GM20431 (cell line): ENCODE measurements around the gene ZNF471.

Source experiments
- in situ Hi-C: fragments of 300-500 bp; cut with MseI, MboI; formaldehyde crosslinking; loops from one replicate; pipeline ENCODE4 v1.15.0; 2020; ENCODE audit warnings: low sequenced_read_pairs; ENCODE audit not compliant: unreplicated experiment

ZNF471 gene

DNA sequence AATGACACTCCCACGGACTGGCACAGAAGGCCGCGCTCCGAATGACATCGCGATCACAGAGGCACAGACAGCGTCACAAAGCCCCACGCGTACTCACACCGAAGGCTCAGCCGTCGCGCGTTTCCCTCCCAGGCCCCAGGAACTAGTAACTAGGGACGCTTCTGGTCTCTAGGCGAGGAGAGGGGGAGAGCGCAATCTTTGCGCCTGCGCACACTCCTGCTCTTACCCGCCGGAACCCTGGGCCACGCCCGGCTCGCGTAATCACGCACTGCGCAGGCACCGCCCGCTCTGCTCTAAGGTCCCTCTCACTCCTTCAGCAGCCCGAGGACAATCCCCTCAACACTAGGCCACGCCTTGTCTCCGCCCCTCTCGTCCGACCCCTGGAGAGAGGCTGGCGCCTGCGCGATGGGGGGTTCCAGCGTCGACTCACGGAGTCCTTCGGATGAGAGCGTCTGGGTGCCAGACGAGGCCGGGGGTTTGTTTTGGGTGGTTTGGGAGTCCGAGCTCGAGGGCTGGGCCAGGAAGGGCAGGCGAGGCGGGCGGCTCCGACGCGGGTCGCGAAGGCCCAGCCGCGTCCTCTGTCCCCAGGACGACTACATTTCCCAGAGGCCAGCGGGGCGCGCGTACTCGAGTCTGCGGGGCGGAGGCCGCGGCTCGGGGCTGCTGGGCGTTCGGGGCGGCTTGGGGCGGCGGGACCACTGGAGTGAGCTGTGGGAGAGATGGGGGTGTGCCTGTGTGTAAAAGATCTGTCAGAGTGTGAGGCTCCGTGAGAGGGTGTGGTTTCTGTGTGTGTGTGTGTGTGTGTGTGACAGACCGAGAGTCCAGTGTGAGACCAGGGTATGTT is at the start of gene ZNF471:
Gene ZNF471, plus strand, starts transcription at position 410 of the 844 bp plus-strand sequence. CDS start 3,717 bp downstream, outside the sequence.
- in situ Hi-C loops: no loop called here

DNA sequence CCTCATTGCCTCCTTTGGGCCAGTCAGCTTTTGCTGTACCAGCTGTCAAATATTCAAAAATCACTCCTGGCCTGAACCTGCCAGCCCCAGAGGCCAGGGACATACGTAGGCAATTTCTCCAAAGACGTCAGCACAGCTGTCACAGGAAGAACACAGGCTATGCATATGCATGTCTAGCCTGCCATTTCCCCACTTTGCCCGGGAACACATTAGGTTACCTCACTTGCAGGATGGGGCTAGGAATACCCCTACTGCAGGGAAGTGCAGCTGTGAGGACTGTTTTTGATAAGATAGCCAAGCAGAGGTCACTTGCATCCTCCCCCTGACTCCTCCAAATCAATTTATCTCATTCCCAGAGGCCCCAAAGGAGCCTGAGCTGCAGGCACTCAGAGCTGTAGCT is 33.3 kb upstream of the ZNF471 start:
- in situ Hi-C loops: no loop called here

DNA sequence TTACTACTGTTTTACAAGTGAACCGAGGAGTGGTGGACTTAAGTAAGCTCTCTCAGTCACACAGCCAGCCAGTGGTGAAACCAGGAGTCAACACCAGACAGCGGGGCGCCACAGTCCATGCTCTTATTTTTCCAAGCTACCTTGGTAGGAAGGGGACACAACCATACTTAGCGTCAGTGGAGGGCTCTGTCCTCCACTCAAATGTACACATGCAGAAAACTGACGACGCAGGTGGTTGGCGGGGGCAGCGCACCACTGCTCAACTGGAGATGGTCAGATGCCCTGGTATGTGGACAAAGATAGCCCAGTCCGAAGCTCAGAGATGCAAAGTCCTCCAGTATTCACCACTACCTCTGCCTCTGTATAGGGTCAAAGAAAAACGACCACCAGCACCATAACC is 31.6 kb upstream of the ZNF471 start:
- in situ Hi-C loops: no loop called here

DNA sequence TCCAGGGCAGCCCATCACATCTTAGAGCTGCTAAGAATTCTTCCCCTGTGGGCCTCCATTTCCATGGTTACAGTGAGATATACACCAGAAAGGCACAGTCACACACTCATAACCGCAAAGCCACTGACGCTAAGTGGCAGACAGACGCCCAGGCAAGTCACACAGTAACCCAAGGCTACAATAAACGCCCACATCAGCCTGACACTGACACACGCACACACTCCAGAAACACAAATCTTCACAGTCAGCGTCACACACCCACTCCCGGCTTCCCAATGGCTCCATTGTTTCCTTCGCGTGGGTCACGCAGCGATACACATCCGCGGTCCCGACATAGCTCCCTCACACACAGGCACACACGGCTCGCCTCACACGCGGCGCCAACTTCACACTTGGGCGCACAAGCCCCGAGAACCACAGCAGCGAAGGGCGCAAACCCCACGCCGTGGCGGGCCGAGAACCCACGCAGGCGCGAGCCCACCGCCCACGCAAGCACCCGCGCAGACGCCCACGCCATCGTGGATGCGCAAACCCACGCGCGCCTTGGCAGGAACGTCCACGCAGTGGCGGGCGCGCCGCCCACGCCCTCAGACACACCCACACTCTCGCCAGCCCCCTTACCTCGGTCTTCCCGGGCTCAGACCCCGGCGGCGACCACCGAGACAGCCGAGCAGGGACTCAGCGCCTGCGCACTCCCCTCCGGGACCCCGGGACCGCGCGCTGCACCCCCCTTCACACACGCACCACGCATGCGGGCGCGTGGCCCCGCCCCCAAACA is 30.8 kb upstream of the ZNF471 start, which contains the start of gene ZNF667:
Gene ZNF667, minus strand, starts transcription at position 695 of the 778 bp plus-strand sequence. CDS start 14,975 bp downstream, outside the sequence.
- in situ Hi-C loops: no loop called here

DNA sequence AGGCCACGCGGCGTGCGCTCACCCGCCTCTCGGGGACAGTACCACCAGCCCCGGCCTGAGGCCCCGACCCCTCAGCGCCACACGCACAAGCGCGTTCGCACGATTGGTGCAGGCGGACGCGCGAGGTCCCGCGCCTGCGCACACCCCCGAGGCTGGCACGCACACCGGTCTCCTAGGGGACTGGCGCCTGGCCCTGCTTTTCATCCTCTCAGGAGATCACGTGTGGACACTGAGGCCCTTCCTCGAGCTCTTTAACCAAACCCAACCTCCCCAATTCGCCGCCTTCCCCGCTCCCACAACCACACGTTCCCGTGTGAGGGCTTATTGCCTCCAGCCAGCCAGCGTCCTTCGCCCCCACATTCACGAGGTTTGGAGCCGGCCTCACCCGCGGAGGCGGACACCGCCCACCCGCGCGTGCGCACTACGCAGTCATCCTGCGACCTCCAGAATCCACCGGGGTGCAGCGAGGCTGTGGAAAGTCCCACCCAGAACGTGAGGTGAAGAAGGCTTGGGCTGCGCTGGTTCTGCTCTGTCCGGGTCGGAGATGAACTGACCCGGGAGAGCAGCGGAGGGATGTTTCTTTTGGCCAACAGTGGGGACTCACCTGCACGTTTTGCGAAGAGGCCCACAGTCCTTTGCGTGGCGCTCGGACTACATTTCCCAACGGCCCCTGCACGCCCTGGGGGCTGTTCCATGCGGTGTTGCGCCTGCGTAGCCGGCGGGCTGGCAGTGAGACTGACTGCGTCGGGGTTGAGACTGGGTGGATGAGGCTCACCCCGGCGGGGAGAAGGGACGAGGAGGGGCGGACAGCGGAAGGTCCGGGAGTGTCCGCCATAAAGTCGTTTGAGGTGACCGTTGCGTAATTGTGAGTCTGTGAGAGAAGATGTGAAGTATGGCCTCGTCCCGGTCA is 30.0 kb upstream of the ZNF471 start:
- in situ Hi-C loops: no loop called here

DNA sequence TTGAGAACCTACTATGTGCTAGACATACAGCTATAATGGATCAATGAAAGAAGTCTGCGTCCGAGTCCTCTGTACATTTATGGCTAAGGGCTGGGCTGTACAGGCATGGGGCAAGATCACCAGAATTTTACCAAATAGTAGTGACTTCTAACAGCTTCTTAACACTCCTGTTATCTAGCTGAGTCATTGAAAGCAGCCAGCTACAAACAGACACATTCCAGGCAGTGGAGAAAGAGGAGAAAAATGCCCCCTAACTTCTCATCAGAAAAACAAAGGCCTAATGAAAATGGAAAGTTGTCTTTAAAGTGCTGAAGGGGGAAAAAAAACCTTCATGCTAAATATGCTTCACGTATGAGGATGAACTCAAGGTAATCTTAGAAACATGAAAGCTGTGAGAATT is 16.3 kb upstream of the ZNF471 start:
- in situ Hi-C loops: no loop called here

DNA sequence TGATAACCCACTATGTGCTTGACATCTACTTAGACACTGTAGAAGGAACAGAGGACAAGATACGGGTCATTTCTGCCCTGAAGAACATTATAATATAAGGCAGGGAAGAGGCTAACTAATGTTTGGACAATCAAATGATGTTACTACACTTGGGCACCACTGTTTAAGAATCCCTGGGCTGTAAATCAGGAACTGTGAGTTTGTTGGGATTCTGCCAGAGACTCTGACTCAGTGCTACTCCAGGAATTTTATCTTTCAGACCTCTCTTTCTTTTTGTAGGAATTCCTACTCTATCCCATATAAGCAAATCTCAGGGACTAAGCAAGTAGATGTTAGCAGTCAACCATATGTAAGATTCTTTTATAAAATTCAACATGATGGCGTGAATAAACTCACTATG is 3.1 kb upstream of the ZNF471 start:
- in situ Hi-C loops: no loop called here

DNA sequence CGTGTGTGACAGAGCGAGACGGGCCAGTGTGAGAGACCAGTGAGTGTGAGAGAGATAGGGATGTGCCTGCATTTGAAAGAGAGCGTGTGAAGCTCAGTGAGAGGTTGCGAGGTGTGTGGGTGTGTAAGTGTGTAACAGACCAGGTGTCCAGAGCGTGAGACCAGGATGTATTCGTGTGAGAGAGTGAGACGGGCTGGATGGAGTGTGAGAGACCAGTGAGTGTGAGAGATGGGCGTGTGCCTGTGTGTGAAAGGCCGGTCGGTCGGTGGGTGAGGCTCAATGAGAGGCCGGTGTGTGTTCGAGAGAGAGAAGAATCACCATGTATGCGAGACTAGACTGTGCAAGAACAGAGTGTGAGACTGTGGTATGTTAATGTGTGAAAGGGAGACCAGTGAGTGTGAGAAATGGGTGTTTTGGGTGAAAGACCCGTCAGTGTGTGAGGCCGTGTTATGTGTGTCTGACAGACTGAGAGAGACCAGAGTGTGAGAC is 679 bp downstream of the ZNF471 start:
- in situ Hi-C loops: no loop called here

DNA sequence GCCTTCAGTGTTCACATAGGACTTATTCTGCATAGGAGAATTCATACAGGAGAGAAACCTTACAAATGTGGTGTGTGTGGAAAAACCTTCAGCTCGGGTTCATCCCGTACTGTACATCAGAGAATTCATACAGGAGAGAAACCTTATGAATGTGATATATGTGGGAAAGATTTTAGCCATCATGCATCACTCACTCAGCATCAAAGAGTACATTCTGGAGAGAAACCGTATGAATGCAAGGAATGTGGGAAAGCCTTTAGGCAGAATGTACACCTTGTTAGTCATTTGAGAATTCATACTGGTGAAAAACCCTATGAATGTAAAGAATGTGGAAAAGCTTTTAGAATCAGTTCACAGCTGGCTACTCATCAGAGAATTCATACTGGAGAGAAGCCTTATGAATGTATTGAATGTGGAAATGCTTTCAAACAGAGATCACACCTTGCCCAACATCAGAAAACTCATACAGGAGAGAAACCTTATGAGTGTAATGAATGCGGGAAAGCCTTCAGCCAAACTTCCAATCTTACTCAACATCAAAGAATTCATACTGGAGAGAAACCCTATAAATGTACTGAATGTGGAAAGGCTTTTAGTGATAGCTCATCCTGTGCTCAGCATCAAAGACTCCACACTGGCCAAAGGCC is 17.7 kb downstream of the ZNF471 start:
- in situ Hi-C loops: no loop called here

DNA sequence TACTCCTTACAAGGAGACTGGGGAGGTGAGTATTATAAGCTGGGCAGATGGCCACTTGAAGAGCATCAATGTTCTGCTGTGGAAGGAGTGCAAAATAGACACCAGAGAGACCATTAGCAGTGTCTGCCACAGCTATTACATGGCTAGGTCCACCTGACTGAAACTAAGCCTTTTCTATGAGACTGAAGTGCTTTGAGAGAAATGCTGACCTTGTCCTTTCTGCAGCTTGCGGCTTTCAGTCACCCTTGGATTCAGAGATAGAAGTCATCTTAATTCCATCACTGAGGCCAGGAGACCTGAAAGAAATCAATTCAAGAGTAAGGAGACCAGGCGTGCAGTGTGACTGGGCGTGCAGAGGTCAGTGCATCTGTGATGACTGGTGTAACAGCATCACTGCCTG is 29.8 kb downstream of the ZNF471 start:
- in situ Hi-C loops: no loop called here

DNA sequence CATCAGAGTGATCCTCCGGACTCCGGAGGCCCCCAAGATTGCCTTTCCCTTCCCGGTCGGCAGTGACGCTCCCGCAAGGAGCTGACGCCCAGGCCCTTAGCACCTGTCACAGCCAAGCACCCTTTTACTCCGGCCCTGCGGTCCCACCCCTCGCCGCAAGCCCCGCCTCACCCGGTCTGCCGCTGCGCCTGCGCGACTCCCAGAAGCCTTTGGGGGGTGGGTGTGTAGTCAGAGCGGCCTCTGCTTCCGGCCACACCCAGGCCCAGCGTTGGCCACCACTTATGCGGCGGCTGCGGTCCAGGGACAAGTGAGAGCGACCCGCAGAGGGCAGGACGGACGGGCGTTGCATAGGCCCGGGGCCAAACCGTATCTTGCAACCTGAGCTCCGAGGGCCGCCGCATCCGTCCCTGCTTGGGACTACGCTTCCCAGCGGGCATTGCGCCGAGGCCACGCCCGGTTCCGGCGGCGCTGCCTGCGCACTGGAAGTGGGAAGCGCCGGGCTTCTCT is 30.7 kb downstream of the ZNF471 start:
- in situ Hi-C loops: no loop called here

DNA sequence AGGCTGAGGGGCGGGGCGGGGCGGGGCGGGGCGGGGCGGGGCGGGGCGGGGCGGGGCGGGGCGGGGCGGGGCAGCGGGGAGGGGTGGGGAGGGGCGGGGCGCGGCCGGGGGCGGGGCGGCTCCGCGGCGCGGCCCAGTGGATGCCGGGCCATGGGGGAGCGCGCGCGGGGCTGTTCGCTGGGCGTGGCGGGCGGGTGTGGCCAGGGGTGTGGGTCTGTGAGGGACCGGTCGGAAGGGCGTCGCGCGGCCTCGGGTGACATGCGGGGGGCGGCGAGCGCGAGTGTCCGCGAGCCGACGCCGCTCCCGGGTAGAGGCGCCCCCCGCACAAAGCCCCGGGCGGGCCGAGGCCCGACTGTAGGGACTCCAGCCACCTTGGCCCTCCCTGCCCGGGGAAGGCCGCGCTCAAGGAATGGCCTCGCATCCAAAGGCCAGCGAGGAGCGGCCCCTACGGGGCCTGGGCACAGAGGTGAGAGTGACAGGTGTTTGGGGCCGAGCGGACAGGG is 31.2 kb downstream of the ZNF471 start, which contains the start of gene ZFP28:
Gene ZFP28, plus strand, starts transcription at position 188 of the 503 bp plus-strand sequence. Its CDS starts 71 bp downstream, at position 259.
- in situ Hi-C loops: no loop called here

DNA sequence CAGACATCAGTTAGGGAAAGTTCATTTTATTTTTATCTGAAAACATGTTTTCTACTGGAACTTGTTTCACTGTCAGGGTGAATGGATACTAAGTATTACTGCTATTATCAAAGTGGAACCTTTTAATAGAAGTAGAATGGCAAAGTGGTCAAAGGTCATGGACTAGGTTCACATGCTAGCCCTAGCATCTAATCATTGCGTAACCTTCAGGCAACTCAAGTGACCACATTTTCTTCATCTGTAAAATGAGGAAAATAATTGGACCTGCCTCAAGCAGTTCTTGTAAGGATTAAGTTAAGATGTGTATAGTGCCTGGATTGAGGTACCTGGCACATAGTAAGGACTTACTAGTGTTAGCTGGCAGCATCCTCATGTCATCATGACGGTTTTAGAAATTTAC is 36.1 kb downstream of the ZNF471 start:
- in situ Hi-C loops: no loop called here

DNA sequence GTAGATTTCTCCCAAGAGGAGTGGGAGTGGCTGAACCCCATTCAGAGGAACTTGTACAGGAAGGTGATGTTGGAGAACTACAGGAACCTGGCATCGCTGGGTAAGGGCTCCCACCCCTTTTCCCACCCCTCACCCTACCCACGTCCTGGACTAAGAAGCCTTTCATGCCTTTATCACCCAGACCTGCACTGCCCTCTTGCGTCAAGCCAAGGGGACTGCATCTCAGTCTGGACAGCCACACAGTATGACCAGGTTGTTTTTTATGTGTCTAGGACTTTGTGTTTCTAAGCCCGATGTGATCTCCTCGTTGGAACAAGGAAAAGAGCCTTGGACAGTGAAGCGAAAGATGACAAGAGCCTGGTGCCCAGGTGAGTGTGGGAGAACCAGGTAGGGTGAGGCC is 39.9 kb downstream of the ZNF471 start:
- in situ Hi-C loops: no loop called here

DNA sequence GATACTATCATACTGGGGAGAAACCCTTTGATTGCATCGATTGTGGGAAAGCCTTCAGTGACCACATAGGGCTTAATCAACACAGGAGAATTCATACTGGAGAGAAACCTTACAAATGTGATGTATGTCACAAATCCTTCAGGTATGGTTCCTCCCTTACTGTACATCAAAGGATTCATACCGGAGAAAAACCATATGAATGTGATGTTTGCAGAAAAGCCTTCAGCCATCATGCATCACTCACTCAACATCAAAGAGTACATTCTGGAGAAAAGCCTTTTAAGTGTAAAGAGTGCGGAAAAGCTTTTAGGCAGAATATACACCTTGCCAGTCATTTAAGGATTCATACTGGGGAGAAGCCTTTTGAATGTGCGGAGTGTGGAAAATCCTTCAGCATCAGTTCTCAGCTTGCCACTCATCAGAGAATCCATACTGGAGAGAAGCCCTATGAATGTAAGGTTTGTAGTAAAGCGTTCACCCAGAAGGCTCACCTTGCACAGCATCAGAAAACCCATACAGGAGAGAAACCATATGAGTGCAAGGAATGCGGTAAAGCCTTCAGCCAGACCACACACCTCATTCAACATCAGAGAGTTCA is 46.7 kb downstream of the ZNF471 start:
- in situ Hi-C loops: no loop called here

DNA sequence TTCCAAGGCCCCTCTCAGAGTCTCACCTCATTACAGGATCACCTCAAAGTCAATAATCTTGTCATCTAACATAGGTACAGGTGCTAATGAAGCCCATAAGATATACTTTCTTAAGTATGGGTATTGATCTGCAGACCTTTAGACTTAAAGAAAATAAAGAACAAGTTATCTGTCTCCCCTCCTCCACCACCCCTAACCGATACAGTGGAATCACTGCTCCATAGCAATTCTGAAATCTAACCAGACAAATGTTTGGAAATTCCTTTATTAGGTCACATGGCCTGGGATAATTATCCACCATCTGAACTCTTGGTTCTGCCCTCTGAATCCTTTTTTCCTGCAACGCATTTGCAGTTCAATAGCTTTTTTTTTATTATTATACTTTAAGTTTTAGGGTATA is 55.1 kb downstream of the ZNF471 start:
- in situ Hi-C loops: no loop called here

DNA sequence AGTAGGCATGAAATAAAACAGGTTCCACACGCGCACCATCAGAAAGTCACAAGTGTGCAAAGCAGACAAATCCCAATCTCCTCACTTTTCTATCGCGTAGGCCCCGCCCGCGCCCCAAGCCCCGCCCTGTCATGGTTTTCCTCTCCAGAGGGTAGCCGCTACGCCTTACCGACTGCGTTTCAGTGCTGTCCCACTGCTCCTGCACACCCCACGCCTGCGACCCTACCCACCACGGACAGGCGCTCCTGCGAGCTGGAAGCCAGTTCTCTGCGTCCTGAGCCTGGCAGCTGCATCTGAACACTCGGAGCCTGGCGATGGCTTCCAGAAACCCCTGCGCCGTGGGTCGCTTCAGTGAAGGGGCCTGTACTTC is 59.2 kb downstream of the ZNF471 start:
- in situ Hi-C loops: no loop called here

DNA sequence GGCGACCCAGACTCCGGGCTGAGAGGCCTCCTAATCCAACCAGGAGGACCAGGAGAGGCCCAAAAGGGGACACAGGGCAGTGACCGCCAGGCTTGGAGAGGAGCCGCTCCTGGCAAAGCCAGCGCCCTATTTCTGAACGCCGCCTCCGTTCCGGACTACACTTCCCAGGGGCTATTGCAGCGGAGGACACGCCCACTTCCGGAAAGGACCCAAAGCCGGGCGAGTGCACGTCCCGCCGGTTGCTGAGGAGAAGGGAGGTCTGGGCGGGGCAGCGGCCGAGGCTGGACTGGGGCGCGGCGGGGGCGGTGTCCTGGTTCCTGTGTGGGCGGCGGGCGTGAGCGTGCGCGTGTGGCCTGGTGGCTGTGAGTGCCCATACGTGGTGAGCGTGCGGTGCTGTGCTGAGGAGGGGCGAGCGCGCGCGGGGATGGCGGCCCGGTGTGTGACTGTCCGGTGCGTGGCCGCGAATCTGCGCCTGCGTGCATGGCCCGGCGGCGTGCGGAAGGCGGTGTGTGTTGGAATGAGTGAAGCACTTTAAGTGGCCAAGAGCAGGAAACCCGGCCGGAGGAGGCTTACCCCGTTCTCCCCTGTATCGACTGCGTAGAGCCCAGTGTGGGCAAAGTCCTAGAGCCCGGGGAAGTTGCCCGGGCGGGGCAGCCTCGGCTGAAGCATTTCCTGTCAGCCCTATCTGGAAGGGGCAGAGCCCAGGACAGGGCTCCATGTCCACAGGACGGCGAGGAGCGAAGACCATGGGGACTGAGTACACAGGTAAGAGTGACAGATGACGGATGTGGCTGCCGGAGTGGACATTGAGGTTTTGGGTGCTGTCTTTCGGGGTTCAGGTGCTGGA is 59.8 kb downstream of the ZNF471 start, which contains the start of gene ZNF470:
Gene ZNF470, plus strand, starts transcription at position 195 of the 847 bp plus-strand sequence. CDS start 2,844 bp downstream, outside the sequence.
- in situ Hi-C loops: no loop called here
